Right lobe of liver (tissue), 4 donors: ENCODE data around the gene NEK4.

Experiments
- POLR2A ChIP-seq: fragments of 450-650 bp; IDR thresholded peaks from one replicate; pipeline ENCODE4 v1.6.1; 2017; ENCODE audit warnings: antibody characterized with exemption, mild to moderate bottlenecking
- TF ChIP-seq, protein P1 (sequence below), 4 donors: fragments of 200-600 bp in 3 of 4; fragments of 450-650 bp in 1 of 4; IDR thresholded peaks; one replicate each; pipeline versions ENCODE4 v1.5.1 to v1.8.0; 2016 to 2022; ENCODE audit warnings: antibody characterized with exemption in 4 of 4, mild to moderate bottlenecking in 2 of 4
- donor health status: DM: no; HTN: no; CAD: no.
- donor health status: DM: no; HTN: no; CAD: no.
- donor health status: DM: no; HTN: yes; CAD: no.

DNA sequence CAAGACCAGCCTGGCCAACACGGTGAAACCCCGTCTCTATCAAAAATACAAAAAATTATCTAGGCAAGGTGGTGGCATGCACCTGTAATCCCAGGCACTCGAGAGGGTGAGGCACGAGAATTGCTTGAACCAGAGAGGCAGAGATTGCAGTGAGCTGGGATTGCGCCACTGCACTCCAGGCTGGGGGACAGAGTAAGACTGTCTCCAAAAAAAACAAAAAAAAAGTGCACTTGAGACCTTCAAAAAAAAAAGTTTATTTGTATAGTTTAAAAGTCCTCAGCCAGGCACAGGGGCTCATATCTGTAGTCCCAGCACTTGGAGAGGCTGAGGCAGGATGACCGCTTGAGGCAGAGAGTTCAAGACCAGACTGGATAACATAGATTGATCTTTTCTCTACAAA is 87.1 kb downstream of the NEK4 start:
- TF ChIP-seq, protein P1, sequence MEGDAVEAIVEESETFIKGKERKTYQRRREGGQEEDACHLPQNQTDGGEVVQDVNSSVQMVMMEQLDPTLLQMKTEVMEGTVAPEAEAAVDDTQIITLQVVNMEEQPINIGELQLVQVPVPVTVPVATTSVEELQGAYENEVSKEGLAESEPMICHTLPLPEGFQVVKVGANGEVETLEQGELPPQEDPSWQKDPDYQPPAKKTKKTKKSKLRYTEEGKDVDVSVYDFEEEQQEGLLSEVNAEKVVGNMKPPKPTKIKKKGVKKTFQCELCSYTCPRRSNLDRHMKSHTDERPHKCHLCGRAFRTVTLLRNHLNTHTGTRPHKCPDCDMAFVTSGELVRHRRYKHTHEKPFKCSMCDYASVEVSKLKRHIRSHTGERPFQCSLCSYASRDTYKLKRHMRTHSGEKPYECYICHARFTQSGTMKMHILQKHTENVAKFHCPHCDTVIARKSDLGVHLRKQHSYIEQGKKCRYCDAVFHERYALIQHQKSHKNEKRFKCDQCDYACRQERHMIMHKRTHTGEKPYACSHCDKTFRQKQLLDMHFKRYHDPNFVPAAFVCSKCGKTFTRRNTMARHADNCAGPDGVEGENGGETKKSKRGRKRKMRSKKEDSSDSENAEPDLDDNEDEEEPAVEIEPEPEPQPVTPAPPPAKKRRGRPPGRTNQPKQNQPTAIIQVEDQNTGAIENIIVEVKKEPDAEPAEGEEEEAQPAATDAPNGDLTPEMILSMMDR (IDR thresholded peaks at IDR 0.05): no peak
- no peak for TF ChIP-seq POLR2A
